OCI-LY3 (cell line): ENCODE measurements around the gene TPO.

ENCODE experiments used
- CTCF ChIP-seq: fragments of 200-600, 300-600 bp; sonication (generic); IDR thresholded peaks from 2 replicates; pipeline ENCODE4 v1.5.1; 2014; ENCODE audit warnings: antibody characterized with exemption, low read length, low read depth
- EZH2phosphoT487 ChIP-seq: fragments of 200-600 bp; shearing (Covaris generic); IDR thresholded peaks from 2 replicates; pipeline ENCODE4 v1.6.1; 2018; ENCODE audit warnings: antibody characterized with exemption, mixed run types, low read depth

GRCh38 chr2:1422716-1423285 lies 9.5 kb downstream of the TPO start:
- no peak for TF ChIP-seq CTCF
- TF ChIP-seq EZH2phosphoT487 = no peak
